Smooth muscle cell of trachea (primary cell): ENCODE data around the gene PCDHB13. TPM values are rescaled to one million over a fixed set of nuclear protein-coding genes. Genes with fewer than 3 reads are reported as not detected.

Source experiments
- total RNA-seq: library from RNA; depleted of rRNA; stranded (reverse); fragments of >200 nt; gene quantifications from 2 replicates; pipeline ENCODE4 v1.2.1, GENCODE V29; 2014

Gene PCDHB13
- total RNA-seq, result under 0.01 and 1.3 TPM in 2 replicates

DNA sequence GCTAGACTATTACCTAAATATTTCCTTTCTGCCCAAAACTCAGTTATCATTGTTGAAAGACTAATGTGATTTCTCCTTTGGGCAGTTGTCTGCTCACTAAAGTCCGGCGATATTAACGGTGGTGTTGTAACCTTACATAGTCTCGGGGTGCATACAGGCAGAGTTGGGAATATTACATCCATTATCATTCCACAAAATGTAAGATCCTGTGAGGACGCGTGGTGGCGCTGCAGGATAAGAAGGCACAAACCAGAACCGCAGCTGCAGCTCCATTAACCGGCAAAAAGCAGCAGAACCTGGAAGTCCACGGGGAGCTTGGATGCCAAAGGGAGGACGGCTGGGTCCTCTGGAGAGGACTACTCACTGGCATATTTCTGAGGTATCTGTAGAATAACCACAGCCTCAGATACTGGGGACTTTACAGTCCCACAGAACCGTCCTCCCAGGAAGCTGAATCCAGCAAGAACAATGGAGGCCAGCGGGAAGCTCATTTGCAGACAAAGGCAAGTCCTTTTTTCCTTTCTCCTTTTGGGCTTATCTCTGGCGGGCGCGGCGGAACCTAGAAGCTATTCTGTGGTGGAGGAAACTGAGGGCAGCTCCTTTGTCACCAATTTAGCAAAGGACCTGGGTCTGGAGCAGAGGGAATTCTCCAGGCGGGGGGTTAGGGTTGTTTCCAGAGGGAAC lies at the start of gene PCDHB13:
Gene PCDHB13 (plus strand): TSS at position 264 of the 684 bp plus-strand sequence. CDS start 205 bp downstream, at position 469.

DNA sequence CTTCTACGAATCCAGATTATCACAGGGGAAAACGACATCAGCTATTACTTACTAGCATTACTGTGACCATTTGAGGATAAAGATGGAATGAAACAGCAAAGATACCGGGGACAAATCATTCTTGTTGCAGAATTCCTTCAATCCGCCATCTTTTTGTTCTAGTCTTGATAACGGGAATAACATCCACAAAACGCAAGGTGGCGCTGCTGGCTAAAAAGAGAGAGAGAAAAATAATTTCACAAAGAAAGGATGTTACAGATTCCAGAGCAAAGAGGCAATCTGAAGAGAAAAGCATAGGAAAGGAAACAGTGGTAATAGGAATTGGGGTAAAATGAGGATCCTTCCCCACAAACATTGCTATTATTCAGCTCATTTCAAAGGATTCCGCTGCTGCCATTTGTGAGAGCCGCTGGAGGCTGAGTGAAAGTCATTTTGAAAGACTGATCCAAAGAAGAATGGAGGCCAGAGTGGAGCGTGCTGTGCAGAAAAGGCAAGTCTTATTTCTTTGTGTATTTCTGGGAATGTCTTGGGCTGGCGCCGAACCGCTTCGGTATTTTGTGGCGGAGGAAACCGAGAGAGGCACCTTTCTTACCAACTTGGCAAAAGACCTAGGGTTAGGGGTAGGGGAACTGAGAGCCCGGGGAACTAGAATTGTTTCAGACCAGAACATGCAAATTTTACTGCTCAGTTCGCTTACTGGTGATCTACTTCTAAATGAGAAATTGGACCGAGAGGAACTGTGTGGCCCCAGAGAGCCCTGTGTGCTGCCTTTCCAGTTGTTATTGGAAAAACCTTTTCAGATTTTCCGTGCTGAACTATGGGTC lies 41.1 kb upstream of the PCDHB13 start, which contains the start of gene PCDHB7:
Gene PCDHB7 (plus strand): TSS at position 264 of the 824 bp plus-strand sequence. CDS start 192 bp downstream, at position 456.

DNA sequence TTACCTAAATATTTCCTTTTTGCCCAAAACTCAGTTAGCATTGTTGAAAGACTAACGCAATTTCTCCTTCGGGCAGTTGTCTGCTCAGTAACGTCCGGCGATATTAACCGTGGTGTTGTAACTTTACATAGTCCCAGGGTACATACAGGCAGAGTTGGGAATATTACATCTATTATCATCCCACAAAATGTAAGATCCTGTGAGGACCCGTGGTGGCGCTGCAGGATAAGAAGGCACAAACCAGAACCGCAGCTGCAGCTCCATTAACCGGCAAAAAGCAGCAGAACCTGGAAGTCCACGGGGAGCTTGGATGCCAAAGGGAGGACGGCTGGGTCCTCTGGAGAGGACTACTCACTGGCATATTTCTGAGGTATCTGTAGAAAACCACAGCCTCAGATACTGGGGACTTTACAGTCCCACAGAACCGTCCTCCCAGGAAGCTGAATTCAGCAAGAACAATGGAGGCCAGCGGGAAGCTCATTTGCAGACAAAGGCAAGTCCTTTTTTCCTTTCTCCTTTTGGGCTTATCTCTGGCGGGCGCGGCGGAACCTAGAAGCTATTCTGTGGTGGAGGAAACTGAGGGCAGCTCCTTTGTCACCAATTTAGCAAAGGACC lies 36.0 kb upstream of the PCDHB13 start, which contains the start of gene PCDHB8:
Gene PCDHB8 (plus strand): TSS at position 214 of the 615 bp plus-strand sequence. CDS start 245 bp downstream, at position 459.

DNA sequence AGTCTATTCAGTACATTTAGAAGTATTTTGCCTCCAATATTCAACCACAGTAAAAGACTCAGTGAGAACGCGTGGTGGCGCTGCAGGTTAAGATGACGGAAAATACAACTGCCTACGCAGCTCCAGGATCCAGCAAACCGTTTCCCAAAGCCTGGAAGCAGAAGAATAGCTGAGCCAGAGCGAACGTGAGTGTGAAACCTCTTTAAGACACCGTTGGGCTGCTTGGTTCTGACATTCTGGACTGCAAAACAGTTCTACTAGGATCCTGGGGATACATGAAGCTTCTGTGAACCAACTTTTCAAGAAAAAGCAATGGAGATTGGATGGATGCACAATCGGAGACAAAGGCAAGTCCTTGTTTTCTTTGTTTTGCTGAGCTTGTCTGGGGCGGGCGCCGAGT lies 31.5 kb upstream of the PCDHB13 start, which contains the start of gene PCDHB16:
Gene PCDHB16 (plus strand): TSS at position 140 of the 400 bp plus-strand sequence. CDS start 173 bp downstream, at position 313.

DNA sequence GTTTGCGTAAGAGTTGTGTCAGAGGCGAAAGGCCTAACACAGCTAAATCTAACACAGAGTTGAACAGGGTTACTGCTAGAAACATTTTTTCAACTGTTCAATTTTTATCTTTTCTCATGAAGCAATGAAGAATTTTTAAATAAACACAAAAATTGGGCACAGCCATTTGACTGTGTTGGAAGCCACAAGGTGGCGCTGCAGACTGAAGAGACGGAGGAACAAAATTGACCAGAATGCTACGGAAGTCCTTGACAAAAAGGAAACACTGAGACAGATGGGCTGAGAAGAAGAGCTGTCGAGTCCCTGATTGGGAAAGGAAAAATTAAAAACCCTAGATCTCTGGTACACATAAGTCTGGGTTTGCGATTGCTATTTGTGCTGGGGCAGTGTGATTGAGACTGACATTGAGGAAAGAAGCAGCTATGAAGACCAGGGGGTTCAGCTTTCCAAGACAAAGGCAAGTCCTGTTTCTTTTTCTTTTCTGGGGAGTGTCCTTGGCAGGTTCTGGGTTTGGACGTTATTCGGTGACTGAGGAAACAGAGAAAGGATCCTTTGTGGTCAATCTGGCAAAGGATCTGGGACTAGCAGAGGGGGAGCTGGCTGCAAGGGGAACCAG lies 26.7 kb upstream of the PCDHB13 start, which contains the start of gene PCDHB9:
Gene PCDHB9 (plus strand): TSS at position 265 of the 616 bp plus-strand sequence. CDS start 158 bp downstream, at position 423.

DNA sequence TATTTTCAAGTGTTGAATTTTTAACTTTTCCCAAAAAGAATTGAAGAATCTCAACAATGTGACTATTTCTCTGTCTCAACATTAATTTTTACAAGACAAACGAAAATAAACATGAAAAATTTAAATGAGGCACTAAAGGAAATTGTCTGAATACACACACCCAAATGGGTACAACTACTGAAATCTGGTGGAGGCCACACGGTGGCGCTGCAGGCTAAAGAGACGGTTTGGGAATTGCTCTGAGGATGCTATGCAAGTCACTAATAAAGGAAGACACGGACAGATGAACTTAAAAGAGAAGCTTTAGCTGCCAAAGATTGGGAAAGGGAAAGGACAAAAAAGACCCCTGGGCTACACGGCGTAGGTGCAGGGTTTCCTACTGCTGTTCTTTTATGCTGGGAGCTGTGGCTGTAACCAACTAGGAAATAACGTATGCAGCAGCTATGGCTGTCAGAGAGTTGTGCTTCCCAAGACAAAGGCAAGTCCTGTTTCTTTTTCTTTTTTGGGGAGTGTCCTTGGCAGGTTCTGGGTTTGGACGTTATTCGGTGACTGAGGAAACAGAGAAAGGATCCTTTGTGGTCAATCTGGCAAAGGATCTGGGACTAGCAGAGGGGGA lies 21.5 kb upstream of the PCDHB13 start, which contains the start of gene PCDHB10:
Gene PCDHB10 (plus strand): TSS at position 244 of the 616 bp plus-strand sequence. CDS start 200 bp downstream, at position 444.

DNA sequence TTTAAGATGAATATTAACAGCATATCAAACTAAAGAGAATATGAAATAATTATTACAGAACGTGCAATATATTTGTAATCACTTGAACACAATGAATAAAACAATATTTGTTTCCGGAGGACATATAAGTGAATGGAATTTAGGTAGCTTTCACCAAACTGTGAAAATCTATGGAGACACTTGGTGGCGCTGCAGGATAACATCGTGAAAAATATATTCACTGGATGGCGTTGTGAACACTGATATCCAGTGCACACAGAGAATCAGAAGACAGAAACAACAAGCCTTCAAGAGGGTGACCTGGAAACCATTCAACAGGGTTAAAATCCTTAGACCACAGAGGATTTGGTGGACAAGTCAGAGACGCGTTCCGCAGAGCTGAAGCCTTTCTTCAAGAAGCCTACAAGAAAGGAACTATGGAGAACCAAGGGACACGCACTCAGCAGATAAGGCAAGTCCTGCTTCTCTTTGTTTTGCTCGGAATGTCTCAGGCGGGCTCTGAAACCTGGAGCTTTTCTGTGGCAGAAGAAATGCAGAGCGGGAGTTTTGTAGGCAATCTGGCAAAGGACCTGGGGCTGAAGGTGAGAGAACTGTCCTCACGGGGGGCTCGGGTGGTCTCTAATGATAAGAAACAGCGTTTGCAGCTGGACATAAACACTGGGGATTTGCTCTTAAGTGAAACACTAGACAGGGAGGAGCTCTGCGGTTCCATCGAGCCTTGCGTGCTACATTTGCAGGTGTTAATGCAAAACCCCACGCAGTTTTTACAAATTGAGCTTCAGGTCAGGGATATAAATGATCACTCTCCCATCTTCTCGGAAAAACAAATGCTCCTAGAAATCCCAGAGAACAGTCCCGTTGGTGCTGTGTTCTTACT lies 14.1 kb upstream of the PCDHB13 start, which contains the start of gene PCDHB11:
Gene PCDHB11 (plus strand): TSS at position 269 of the 877 bp plus-strand sequence. CDS start 148 bp downstream, at position 417.

DNA sequence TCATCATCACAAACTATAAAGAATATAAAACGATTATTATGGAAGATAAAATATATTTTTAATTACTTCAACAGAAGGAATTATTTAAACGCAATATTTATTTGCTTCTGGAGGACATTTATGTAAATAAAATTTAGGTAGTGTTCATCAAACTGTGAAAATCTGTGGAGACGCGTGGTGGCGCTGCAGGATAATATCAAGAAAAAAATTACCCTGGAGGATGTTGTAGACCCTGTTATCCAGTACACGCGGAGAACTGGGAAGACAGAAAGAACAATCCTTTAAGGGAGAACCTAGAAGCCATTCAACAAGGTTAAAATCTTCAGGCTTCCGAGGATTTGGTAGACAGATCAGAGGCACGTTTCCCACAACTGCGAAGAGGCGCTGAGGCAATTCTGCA lies 5.2 kb upstream of the PCDHB13 start, which contains the start of gene PCDHB12:
Gene PCDHB12 (plus strand): TSS at position 242 of the 400 bp plus-strand sequence. CDS start 189 bp downstream, outside the sequence.

DNA sequence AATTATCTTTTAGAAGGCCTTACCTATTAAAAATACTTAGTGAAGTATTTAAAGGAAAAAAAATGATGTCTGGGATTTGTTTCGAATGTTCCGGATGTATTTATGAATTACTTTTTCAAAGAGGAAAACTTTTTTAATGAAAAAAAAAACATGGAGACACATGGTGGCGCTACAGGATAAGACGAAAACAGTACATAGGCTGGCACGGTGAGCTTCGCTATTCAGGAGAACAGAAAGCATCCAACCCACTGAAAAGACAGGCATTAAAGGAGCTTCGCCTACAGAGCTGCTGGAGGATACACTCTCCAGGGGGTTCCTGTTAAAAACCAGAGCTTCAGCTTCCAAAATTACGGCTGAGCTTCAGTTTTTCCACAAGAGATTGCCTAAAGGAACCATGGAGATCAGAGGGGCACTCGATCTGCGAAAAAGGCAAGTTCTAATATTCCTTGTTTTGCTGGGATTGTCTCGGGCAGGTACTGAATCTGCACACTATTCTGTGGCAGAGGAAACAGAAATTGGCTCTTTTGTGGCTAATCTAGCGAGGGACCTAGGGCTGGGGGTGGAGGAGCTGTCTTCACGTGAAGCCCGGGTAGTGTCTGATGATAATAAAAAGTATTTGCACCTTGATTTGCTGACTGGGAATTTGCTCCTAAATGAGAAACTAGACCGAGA lies 9.5 kb downstream of the PCDHB13 start, which contains the start of gene PCDHB14:
Gene PCDHB14 (plus strand): TSS at position 232 of the 672 bp plus-strand sequence. CDS start 163 bp downstream, at position 395.

DNA sequence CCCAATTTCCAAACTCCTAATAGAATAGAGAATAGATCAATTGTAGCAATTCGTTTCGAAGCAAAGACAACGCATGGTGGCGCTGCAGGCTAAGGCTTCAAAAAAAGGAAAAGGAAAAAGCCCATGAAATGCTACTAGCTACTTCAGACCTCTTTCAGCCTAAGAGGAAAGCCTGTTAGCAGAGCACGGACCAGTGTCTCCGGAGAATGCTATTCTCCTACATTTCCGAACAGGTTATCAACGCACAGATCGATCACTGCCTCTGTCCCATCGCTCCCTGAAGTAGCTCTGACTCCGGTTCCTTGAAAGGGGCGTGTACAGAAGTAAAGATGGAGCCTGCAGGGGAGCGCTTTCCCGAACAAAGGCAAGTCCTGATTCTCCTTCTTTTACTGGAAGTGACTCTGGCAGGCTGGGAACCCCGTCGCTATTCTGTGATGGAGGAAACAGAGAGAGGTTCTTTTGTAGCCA lies 31.6 kb downstream of the PCDHB13 start, which contains the start of gene PCDHB15:
Gene PCDHB15 (plus strand): TSS at position 146 of the 468 bp plus-strand sequence. CDS start 184 bp downstream, at position 330.

Other genes with a start within 250 kb of the PCDHB13 start
- under 0.01 TPM in 1 of 2 replicates, not detected in the other for gene PCDHAC2, start 247.4 kb upstream of the PCDHB13 start, total RNA-seq
- gene PCDHB1, start 162.5 kb upstream of the PCDHB13 start, total RNA-seq, result not detected in 2 replicates
- 0.58 and 3.0 TPM in 2 replicates for gene PCDHB2, start 119.3 kb upstream of the PCDHB13 start, total RNA-seq
- gene PCDHB3, start 113.4 kb upstream of the PCDHB13 start, total RNA-seq, result 0.29 and 0.50 TPM in 2 replicates
- gene PCDHB4, start 92.1 kb upstream of the PCDHB13 start, total RNA-seq, result 0.15 and 0.17 TPM in 2 replicates
- gene PCDHB5, start 78.7 kb upstream of the PCDHB13 start, total RNA-seq, result 0.29 and 1.3 TPM in 2 replicates
- gene PCDHB6, start 63.9 kb upstream of the PCDHB13 start, total RNA-seq, result 0.33 TPM in 1 of 2 replicates, not detected in the other
- under 0.01 and 0.66 TPM in 2 replicates for gene PCDHB7, start 41.3 kb upstream of the PCDHB13 start, total RNA-seq
- 0.50 TPM in 1 of 2 replicates, not detected in the other for gene PCDHB8, start 36.1 kb upstream of the PCDHB13 start, total RNA-seq
- 0.15 and 0.50 TPM in 2 replicates for gene PCDHB16, start 31.5 kb upstream of the PCDHB13 start, total RNA-seq
- under 0.01 and 0.17 TPM in 2 replicates for gene PCDHB9, start 26.8 kb upstream of the PCDHB13 start, total RNA-seq
- 0.15 and 0.66 TPM in 2 replicates for gene PCDHB10, start 21.6 kb upstream of the PCDHB13 start, total RNA-seq
- 0.50 TPM in 1 of 2 replicates, not detected in the other for gene PCDHB11, start 14.3 kb upstream of the PCDHB13 start, total RNA-seq
- 0.15 and 0.33 TPM in 2 replicates for gene PCDHB12, start 5.2 kb upstream of the PCDHB13 start, total RNA-seq
- gene PCDHB14, start 9.4 kb downstream of the PCDHB13 start, total RNA-seq, result 0.15 and 1.2 TPM in 2 replicates
- under 0.01 and 0.66 TPM in 2 replicates for gene PCDHB15, start 31.5 kb downstream of the PCDHB13 start, total RNA-seq
- 0.50 and 1.0 TPM in 2 replicates for gene SLC25A2, start 90.1 kb downstream of the PCDHB13 start, total RNA-seq
- gene TAF7, start 106.9 kb downstream of the PCDHB13 start, total RNA-seq, result 70.8 and 74.8 TPM in 2 replicates
- 1.3 and 2.3 TPM in 2 replicates for gene PCDHGA1, start 116.6 kb downstream of the PCDHB13 start, total RNA-seq
- gene PCDHGA2, start 124.8 kb downstream of the PCDHB13 start, total RNA-seq, result 3.3 and 6.6 TPM in 2 replicates
- 1.3 and 2.6 TPM in 2 replicates for gene PCDHGA3, start 129.9 kb downstream of the PCDHB13 start, total RNA-seq
- 4.4 and 4.5 TPM in 2 replicates for gene PCDHGB1, start 136.2 kb downstream of the PCDHB13 start, total RNA-seq
- gene PCDHGA4, start 141.1 kb downstream of the PCDHB13 start, total RNA-seq, result 8.9 and 11.1 TPM in 2 replicates
- 5.1 TPM in 2 replicates for gene PCDHGB2, start 146.1 kb downstream of the PCDHB13 start, total RNA-seq
- 2.8 and 3.5 TPM in 2 replicates for gene PCDHGA5, start 150.2 kb downstream of the PCDHB13 start, total RNA-seq
- 7.1 and 9.4 TPM in 2 replicates for gene PCDHGB3, start 156.3 kb downstream of the PCDHB13 start, total RNA-seq
- gene PCDHGA6, start 160.0 kb downstream of the PCDHB13 start, total RNA-seq, result 4.8 and 6.3 TPM in 2 replicates
- gene PCDHGA7, start 168.8 kb downstream of the PCDHB13 start, total RNA-seq, result 5.4 and 8.4 TPM in 2 replicates
- gene PCDHGB4, start 173.8 kb downstream of the PCDHB13 start, total RNA-seq, result 21.5 and 38.4 TPM in 2 replicates
- gene PCDHGA8, start 178.7 kb downstream of the PCDHB13 start, total RNA-seq, result 3.9 and 5.6 TPM in 2 replicates
- 27.9 and 40.4 TPM in 2 replicates for gene PCDHGB5, start 184.0 kb downstream of the PCDHB13 start, total RNA-seq
- 7.4 and 8.0 TPM in 2 replicates for gene PCDHGA9, start 188.9 kb downstream of the PCDHB13 start, total RNA-seq
- 5.1 and 6.5 TPM in 2 replicates for gene PCDHGB6, start 194.1 kb downstream of the PCDHB13 start, total RNA-seq
- gene PCDHGA10, start 199.1 kb downstream of the PCDHB13 start, total RNA-seq, result 13.8 and 14.7 TPM in 2 replicates
- gene PCDHGB7, start 203.8 kb downstream of the PCDHB13 start, total RNA-seq, result 15.7 and 16.4 TPM in 2 replicates
- gene PCDHGA11, start 207.1 kb downstream of the PCDHB13 start, total RNA-seq, result 23.0 and 26.9 TPM in 2 replicates
- 26.0 and 35.4 TPM in 2 replicates for gene PCDHGA12, start 216.6 kb downstream of the PCDHB13 start, total RNA-seq